ENCODE measurements around the gene SRRM3. TPM values are rescaled to one million over a fixed set of nuclear protein-coding genes. Genes with fewer than 3 reads are reported as not detected.

The SRRM3 gene
- total RNA-seq, 1 experiment from 2014 or later: 12.7 TPM

- Histone ChIP-seq H3K4me2 (ENCODE audit: low read length) (no peak overlapping the region), H2AFZ (ENCODE audit: low read depth, low read length, poor library complexity, severe bottlenecking) (no peak overlapping the region), H3K9ac (ENCODE audit: low read length) (no peak overlapping the region), H3K27ac (ENCODE audit: low read depth, low read length) (no peak overlapping the region), H3K9me3 (ENCODE audit: control insufficient read depth in 1 of 2, insufficient read depth in 1 of 2, low read depth in 1 of 2, low read length in 2 of 2) (no peaks in the 10 kb centered on the region), H3K27me3 (ENCODE audit: insufficient read depth, low read length) (no peaks in the 10 kb centered on the region), H3K9me2 (ENCODE audit: insufficient read depth) (no peaks in the 10 kb centered on the region), H3K4me1 (ENCODE audit: control insufficient read depth in 1 of 2, insufficient read depth in 2 of 2, low read length in 2 of 2) (no peaks in the 10 kb centered on the region), H3K4me3 (replicated peaks in 1 of 2; ENCODE audit: low read depth in 1 of 2, low read length in 2 of 2) (no peak overlapping the region), H3K36me3 (ENCODE audit: control insufficient read depth in 1 of 2, insufficient read depth in 2 of 2, low read length in 2 of 2) (peaks cover 33 to 45% of the 10 kb centered on the region in 2 experiments), H4K20me1 (ENCODE audit: insufficient read depth) (peaks cover 38% of the 10 kb centered on the region; the same call in 1 of the 2 replicates), H3K79me2 (ENCODE audit: insufficient read depth, low read length) (peaks cover 100% of the 10 kb centered on the region)
- ChIA-PET CTCF (no interaction called here), RAD21 (ENCODE audit: low non-redundant PET in 1 of 2, low total read pairs in 2 of 2, uncharacterized antibody in 2 of 2, unreplicated experiment in 2 of 2) (no interaction called here), POLR2A (no interaction called here)
- no peak for TF ChIP-seq ZFX (IDR thresholded peaks at IDR 0.05)
- no peak for TF ChIP-seq CEBPB (IDR thresholded peaks at IDR 0.05; ENCODE audit: low read depth)
- no peak for TF ChIP-seq SP1 (IDR thresholded peaks at IDR 0.05; ENCODE audit: low read depth)
- TF ChIP-seq SRF (IDR thresholded peaks at IDR 0.05; ENCODE audit: low read depth): no peak
- TF ChIP-seq POLR2A (IDR thresholded peaks at IDR 0.05; ENCODE audit: borderline replicate concordance, extremely low read depth, insufficient read depth, insufficient read length): no peak
- no peak for TF ChIP-seq EGR1 (IDR thresholded peaks at IDR 0.05; ENCODE audit: low read depth)
- TF ChIP-seq, protein P1, sequence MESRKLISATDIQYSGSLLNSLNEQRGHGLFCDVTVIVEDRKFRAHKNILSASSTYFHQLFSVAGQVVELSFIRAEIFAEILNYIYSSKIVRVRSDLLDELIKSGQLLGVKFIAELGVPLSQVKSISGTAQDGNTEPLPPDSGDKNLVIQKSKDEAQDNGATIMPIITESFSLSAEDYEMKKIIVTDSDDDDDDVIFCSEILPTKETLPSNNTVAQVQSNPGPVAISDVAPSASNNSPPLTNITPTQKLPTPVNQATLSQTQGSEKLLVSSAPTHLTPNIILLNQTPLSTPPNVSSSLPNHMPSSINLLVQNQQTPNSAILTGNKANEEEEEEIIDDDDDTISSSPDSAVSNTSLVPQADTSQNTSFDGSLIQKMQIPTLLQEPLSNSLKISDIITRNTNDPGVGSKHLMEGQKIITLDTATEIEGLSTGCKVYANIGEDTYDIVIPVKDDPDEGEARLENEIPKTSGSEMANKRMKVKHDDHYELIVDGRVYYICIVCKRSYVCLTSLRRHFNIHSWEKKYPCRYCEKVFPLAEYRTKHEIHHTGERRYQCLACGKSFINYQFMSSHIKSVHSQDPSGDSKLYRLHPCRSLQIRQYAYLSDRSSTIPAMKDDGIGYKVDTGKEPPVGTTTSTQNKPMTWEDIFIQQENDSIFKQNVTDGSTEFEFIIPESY (IDR thresholded peaks at IDR 0.05; ENCODE audit: extremely low read depth, insufficient replicate concordance, low read length): no peak
- TF ChIP-seq ATF3 (IDR thresholded peaks at IDR 0.05): no peak
- no peak for TF ChIP-seq ZNF274 (IDR thresholded peaks at IDR 0.05; ENCODE audit: low read depth, low read length)
- TF ChIP-seq JUND (IDR thresholded peaks at IDR 0.05): no peak
- no peak for DNase-seq (ENCODE audit: low read depth, low spot score)
- intact Hi-C loops (cut with micrococcal nuclease): no loop called here
- BruUV-seq (replicated peaks): no TSS peak
- ATAC-seq: no peak
Observed at GRCh38 chr7:76330261-76330660, 128.6 kb downstream of the SRRM3 start.

- BruUV-seq (replicated peaks): no TSS peak
- ATAC-seq (no peak), DNase-seq (ENCODE audit: low read depth, low spot score) (no peak)
- CTCF ChIA-PET: no interaction called here
- intact Hi-C loops (cut with micrococcal nuclease): no loop called here
- RAD21 ChIA-PET (ENCODE audit: low non-redundant PET in 1 of 2, low total read pairs in 2 of 2, uncharacterized antibody in 2 of 2, unreplicated experiment in 2 of 2): no interaction called here
- Histone ChIP-seq H3K27ac (ENCODE audit: low read depth, low read length) (no peak overlapping the region), H4K20me1 (ENCODE audit: insufficient read depth) (peaks cover 38% of the 10 kb centered on the region; the same call in 1 of the 2 replicates), H3K9me3 (ENCODE audit: control insufficient read depth in 1 of 2, insufficient read depth in 1 of 2, low read depth in 1 of 2, low read length in 2 of 2) (no peaks in the 10 kb centered on the region), H3K4me2 (ENCODE audit: low read length) (no peak overlapping the region), H3K4me1 (ENCODE audit: control insufficient read depth in 1 of 2, insufficient read depth in 2 of 2, low read length in 2 of 2) (no peaks in the 10 kb centered on the region), H3K36me3 (ENCODE audit: control insufficient read depth in 1 of 2, insufficient read depth in 2 of 2, low read length in 2 of 2) (peaks cover 32 to 45% of the 10 kb centered on the region in 2 experiments), H3K27me3 (ENCODE audit: insufficient read depth, low read length) (no peaks in the 10 kb centered on the region), H3K9me2 (ENCODE audit: insufficient read depth) (no peaks in the 10 kb centered on the region), H3K4me3 (replicated peaks in 1 of 2; ENCODE audit: low read depth in 1 of 2, low read length in 2 of 2) (no peak overlapping the region), H3K79me2 (ENCODE audit: insufficient read depth, low read length) (peaks cover 100% of the 10 kb centered on the region), H3K9ac (ENCODE audit: low read length) (no peak overlapping the region), H2AFZ (ENCODE audit: low read depth, low read length, poor library complexity, severe bottlenecking) (no peak overlapping the region)
- TF ChIP-seq SIN3A (IDR thresholded peaks at IDR 0.05; ENCODE audit: low read depth): no peak
- TF ChIP-seq, protein P2, sequence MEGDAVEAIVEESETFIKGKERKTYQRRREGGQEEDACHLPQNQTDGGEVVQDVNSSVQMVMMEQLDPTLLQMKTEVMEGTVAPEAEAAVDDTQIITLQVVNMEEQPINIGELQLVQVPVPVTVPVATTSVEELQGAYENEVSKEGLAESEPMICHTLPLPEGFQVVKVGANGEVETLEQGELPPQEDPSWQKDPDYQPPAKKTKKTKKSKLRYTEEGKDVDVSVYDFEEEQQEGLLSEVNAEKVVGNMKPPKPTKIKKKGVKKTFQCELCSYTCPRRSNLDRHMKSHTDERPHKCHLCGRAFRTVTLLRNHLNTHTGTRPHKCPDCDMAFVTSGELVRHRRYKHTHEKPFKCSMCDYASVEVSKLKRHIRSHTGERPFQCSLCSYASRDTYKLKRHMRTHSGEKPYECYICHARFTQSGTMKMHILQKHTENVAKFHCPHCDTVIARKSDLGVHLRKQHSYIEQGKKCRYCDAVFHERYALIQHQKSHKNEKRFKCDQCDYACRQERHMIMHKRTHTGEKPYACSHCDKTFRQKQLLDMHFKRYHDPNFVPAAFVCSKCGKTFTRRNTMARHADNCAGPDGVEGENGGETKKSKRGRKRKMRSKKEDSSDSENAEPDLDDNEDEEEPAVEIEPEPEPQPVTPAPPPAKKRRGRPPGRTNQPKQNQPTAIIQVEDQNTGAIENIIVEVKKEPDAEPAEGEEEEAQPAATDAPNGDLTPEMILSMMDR (IDR thresholded peaks at IDR 0.05 in 2 of 3, conservative IDR thresholded peaks at IDR 0.05 in 1 of 3; ENCODE audit: borderline replicate concordance in 1 of 3, insufficient read depth in 1 of 3, low read depth in 2 of 3, low read length in 2 of 3): peak in 2 of 3 experiments; percentile 3 to 47; a peak in 2 of 6 replicates
- POLR2A ChIA-PET: no interaction called here
Observed at GRCh38 chr7:76330673-76331072, 129.0 kb downstream of the SRRM3 start.

Measured in HCT116 (cell line).